HepG2 (cell line): ENCODE results near the gene AKAP6. TPM values are rescaled to one million over a fixed set of nuclear protein-coding genes. Genes with fewer than 3 reads are reported as not detected.

Experiments
- ATAC-seq: fragments of 200-7000 bp; cut with Tn5 transposase; 3 replicates; pipeline ENCODE4 v1.9.1; 2020; ENCODE audit warnings: mild to moderate bottlenecking, moderate library complexity
- BruUV-seq: library from RNA; stranded (reverse); fragments of 400-500 nt; replicated peaks from 2 replicates; lab custom pipeline; 2021; lab: Mats Ljungman, UMichigan
- CTCF ChIA-PET: fragments of 300-600 bp; formaldehyde crosslinking; extraction: SDS; loops from one replicate; lab custom pipeline; 2021; ENCODE audit warnings: low total read pairs, inconsistent platforms, low intra/inter-chr PET ratio; lab: Yijun Ruan, JAX
- POLR2A ChIA-PET: fragments of 350-600 bp; sonication (Branson Sonifier 250); formaldehyde crosslinking; loops from one replicate; lab custom pipeline; 2020; ENCODE audit warnings: antibody characterized with exemption, inconsistent platforms; lab: Yijun Ruan, JAX
- DNase-seq: peaks from one replicate; pipeline ENCODE4 v3.0.0-alpha.2; 2015; ENCODE audit warnings: low spot score
- FAIRE-seq: peaks from 3 replicates; lab custom pipeline; 2011; peaks lifted over from hg19 to GRCh38; lab: Jason Lieb, UNC
- H2AFZ ChIP-seq: one replicate; pipeline ENCODE4 v1.6.1; 2011; ENCODE audit warnings: low read length, inconsistent platforms
- H3K27ac ChIP-seq: fragments of 300-600 bp; 3 replicates; pipeline ENCODE4 v1.8.0; 2011; ENCODE audit warnings: mixed run types, mild to moderate bottlenecking, mixed read lengths, low read length, inconsistent platforms; ENCODE audit not compliant: insufficient read depth; ENCODE audit errors: extremely low read length
- H3K27me3 ChIP-seq, 2 experiments: fragments of 200-600 bp in 1 of 2; 2 replicates in 1 of 2; 3 replicates in 1 of 2; pipeline versions ENCODE4 v1.6.0 to v1.8.0; 2011; ENCODE audit warnings: low read length in 2 of 2, mild to moderate bottlenecking in 2 of 2, moderate library complexity in 2 of 2, inconsistent platforms in 1 of 2; ENCODE audit not compliant: insufficient read depth in 2 of 2, control insufficient read depth in 1 of 2
- H3K36me3 ChIP-seq, 2 experiments: fragments of 200-600 bp in 1 of 2; replicated peaks in 1 of 2; 2 replicates in 1 of 2; 3 replicates in 1 of 2; pipeline versions ENCODE4 v1.5.1 to v1.8.0; 2011; ENCODE audit warnings: low read length in 2 of 2, inconsistent platforms in 1 of 2; ENCODE audit not compliant: insufficient read depth in 2 of 2, control insufficient read depth in 1 of 2
- H3K4me1 ChIP-seq: 2 replicates; pipeline ENCODE4 v1.5.1; 2012; ENCODE audit warnings: low read length, inconsistent platforms; ENCODE audit not compliant: insufficient read depth
- H3K4me2 ChIP-seq: 2 replicates; pipeline ENCODE4 v1.6.0; 2011; ENCODE audit warnings: low read depth, low read length, inconsistent platforms
- H3K4me3 ChIP-seq, 3 experiments: fragments of 200-600 bp in 1 of 3; sonication (generic), shearing (Covaris generic) in 1 of 3; replicated peaks in 1 of 3; 2 replicates each; pipeline ENCODE4 v1.5.1; 2011 to 2016; ENCODE audit warnings: low read length in 3 of 3, inconsistent platforms in 2 of 3, low read depth in 2 of 3, mild to moderate bottlenecking in 2 of 3, control low read depth in 1 of 3, mixed read lengths in 1 of 3; ENCODE audit not compliant: insufficient read depth in 1 of 3
- H3K79me2 ChIP-seq: one replicate; pipeline ENCODE4 v1.6.1; 2011; ENCODE audit warnings: low read length, inconsistent platforms; ENCODE audit not compliant: insufficient read depth
- H3K9ac ChIP-seq: 2 replicates; pipeline ENCODE4 v1.6.0; 2011; ENCODE audit warnings: mild to moderate bottlenecking, low read depth, low read length, inconsistent platforms; ENCODE audit not compliant: insufficient read depth
- H3K9me3 ChIP-seq: 2 replicates; pipeline ENCODE4 v1.5.1; 2012; ENCODE audit warnings: mild to moderate bottlenecking, low read length
- H4K20me1 ChIP-seq: 2 replicates; pipeline ENCODE4 v1.6.0; 2011; ENCODE audit warnings: inconsistent platforms, mild to moderate bottlenecking, low read length, moderate library complexity; ENCODE audit not compliant: insufficient read depth
- KDM2A ChIP-seq: sonication (generic); formaldehyde crosslinking; IDR thresholded peaks from 2 replicates; pipeline ENCODE4 v1.4.0; 2020; ENCODE audit warnings: low read depth, missing genetic modification reagents, borderline replicate concordance
- MAFF ChIP-seq: IDR thresholded peaks from 2 replicates; pipeline ENCODE4 v1.6.1; 2011; ENCODE audit warnings: low read depth, low read length, improper control_type of control experiment
- MAFK ChIP-seq, 2 experiments: IDR thresholded peaks in 1 of 2; conservative IDR thresholded peaks in 1 of 2; 2 replicates each; pipeline ENCODE4 v1.6.1; 2011; ENCODE audit warnings: improper control_type of control experiment in 2 of 2, low read length in 2 of 2
- SCMH1 ChIP-seq: sonication (generic); formaldehyde crosslinking; IDR thresholded peaks from 2 replicates; pipeline ENCODE4 v1.9.0; 2021; ENCODE audit warnings: missing genetic modification reagents, mild to moderate bottlenecking, borderline replicate concordance
- SNAI1 ChIP-seq: sonication (generic); formaldehyde crosslinking; IDR thresholded peaks from 2 replicates; pipeline ENCODE4 v1.5.0; 2020; ENCODE audit warnings: mild to moderate bottlenecking, missing genetic modification reagents, borderline replicate concordance
- TGIF2 ChIP-seq: IDR thresholded peaks from 2 replicates; pipeline ENCODE4 v1.6.1; 2016; ENCODE audit warnings: control low read depth, missing compliant biosample characterization
- ZFP36L1 ChIP-seq: sonication (generic); formaldehyde crosslinking; IDR thresholded peaks from 2 replicates; pipeline ENCODE4 v1.8.0; 2022; ENCODE audit warnings: mild to moderate bottlenecking, missing genetic modification reagents, moderate library complexity
- ZNF136 ChIP-seq: sonication (generic); formaldehyde crosslinking; IDR thresholded peaks from 2 replicates; pipeline ENCODE4 v1.8.1; 2022; ENCODE audit warnings: low read depth, mild to moderate bottlenecking, moderate library complexity, missing genetic modification reagents
- ZNF382 ChIP-seq: sonication (generic); formaldehyde crosslinking; IDR thresholded peaks from 2 replicates; pipeline ENCODE4 v1.5.0; 2020; ENCODE audit warnings: missing genetic modification reagents, mild to moderate bottlenecking, borderline replicate concordance
- ZNF878 ChIP-seq: sonication (generic); formaldehyde crosslinking; IDR thresholded peaks from 2 replicates; pipeline ENCODE4 v1.8.1; 2023; ENCODE audit warnings: mild to moderate bottlenecking, missing genetic modification reagents, moderate library complexity
- WGBS: methylation state at CpG from one replicate; pipeline ENCODE4 v1.1.6; 2017; ENCODE audit warnings: low lambda C conversion rate; 5-methylcytosine and 5-hydroxymethylcytosine counted together
- in situ Hi-C: cut with HindIII; loops from 2 replicates; pipeline ENCODE4 v1.10.0; 2017; ENCODE audit warnings: low pct_unique_long_range_greater_than_20kb; ENCODE audit not compliant: extremely low pct_ligation_motif_present
- intact Hi-C: fragments of 100-400 bp; cut with micrococcal nuclease; formaldehyde crosslinking; loops from one replicate; pipeline ENCODE4 v1.10.0; 2022; ENCODE audit not compliant: unreplicated experiment
- polyA plus RNA-seq, 8 experiments: library from polyadenylated mRNA; depleted of rRNA in 3 of 8; stranded (reverse) in 7 of 8; unstranded in 1 of 8; fragments of >200 nt; fragmentation: Illumina TruSeq in 4 of 8; extraction: Trizol in 4 of 8; gene quantifications; 2 replicates each; pipeline versions ENCODE4 v1.2.1 to v1.2.3, GENCODE V29; 2011 to 2016; ENCODE audit warnings: low read depth in 4 of 8, missing spikeins in 1 of 8, mixed read lengths in 1 of 8; ENCODE audit not compliant: insufficient read depth in 1 of 8
- total RNA-seq, 5 experiments: library from RNA; depleted of rRNA; stranded (reverse); fragments of >200 nt; fragmentation: Illumina TruSeq; extraction: Trizol; gene quantifications; 2 replicates each; pipeline ENCODE4 v1.2.3, GENCODE V29; 2016; ENCODE audit warnings: low read depth in 1 of 5
- TF ChIP-seq, protein P1 (sequence below): sonication (generic); formaldehyde crosslinking; IDR thresholded peaks from 2 replicates; pipeline ENCODE4 v1.4.0; 2020; ENCODE audit warnings: missing genetic modification reagents, borderline replicate concordance
- TF ChIP-seq, protein P2 (sequence below): sonication (generic); formaldehyde crosslinking; IDR thresholded peaks from 2 replicates; pipeline ENCODE4 v1.8.1; 2022; ENCODE audit warnings: mild to moderate bottlenecking, missing genetic modification reagents

AKAP6 gene
- total and polyA plus RNA-seq, 2 of the 13 experiments (the other 11 are each of a cell fraction or from before 2014, with no cell fraction given) = 1.4 TPM

DNA sequence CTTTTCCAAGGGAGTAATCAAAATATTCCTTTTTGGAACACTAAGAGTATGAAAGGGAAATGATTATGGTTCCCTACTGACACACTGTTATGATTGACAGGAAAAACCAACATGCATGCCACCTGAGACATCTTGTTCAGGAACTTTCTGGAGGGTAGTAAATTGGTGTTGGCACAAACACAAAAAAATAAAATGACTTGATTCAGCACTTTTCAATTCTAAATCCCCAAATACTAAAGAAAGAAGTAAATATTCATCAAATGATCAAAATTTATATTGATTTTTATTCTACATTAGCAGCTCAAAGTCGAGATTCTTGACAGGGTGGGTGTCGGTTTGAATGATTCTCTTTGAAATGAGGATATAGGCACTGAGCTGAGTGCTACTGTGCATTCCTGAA, 338.2 kb downstream of the AKAP6 start:
- no TSS peak for BruUV-seq
- POLR2A ChIA-PET = no interaction called here
- Histone ChIP-seq H3K79me2 (no peaks in the 10 kb centered on the region), H3K4me2 (no peak overlapping the region), H3K4me3 (no peak overlapping the region), H4K20me1 (no peaks in the 10 kb centered on the region), H3K4me1 (no peaks in the 10 kb centered on the region)
- in situ Hi-C loops = no loop called here
- FAIRE-seq = no peak
- 29% methylated on average over 2 of the region's 2 CpGs for WGBS
- no peak for TF ChIP-seq ZNF136 (CRISPR knock-in tag)
- peak; percentile 61 to 83; a peak in 3 of 4 replicates for TF ChIP-seq MAFK (conservative IDR thresholded peaks at IDR 0.05 in 1 of 2, IDR thresholded peaks at IDR 0.05 in 1 of 2; ENCODE audit: low read length in 2 of 2)
- TF ChIP-seq SNAI1 (CRISPR knock-in tag) = no peak
- no peak for TF ChIP-seq ZFP36L1 (CRISPR knock-in tag)
- no peak for TF ChIP-seq ZNF382 (CRISPR knock-in tag)
- TF ChIP-seq, protein P1, sequence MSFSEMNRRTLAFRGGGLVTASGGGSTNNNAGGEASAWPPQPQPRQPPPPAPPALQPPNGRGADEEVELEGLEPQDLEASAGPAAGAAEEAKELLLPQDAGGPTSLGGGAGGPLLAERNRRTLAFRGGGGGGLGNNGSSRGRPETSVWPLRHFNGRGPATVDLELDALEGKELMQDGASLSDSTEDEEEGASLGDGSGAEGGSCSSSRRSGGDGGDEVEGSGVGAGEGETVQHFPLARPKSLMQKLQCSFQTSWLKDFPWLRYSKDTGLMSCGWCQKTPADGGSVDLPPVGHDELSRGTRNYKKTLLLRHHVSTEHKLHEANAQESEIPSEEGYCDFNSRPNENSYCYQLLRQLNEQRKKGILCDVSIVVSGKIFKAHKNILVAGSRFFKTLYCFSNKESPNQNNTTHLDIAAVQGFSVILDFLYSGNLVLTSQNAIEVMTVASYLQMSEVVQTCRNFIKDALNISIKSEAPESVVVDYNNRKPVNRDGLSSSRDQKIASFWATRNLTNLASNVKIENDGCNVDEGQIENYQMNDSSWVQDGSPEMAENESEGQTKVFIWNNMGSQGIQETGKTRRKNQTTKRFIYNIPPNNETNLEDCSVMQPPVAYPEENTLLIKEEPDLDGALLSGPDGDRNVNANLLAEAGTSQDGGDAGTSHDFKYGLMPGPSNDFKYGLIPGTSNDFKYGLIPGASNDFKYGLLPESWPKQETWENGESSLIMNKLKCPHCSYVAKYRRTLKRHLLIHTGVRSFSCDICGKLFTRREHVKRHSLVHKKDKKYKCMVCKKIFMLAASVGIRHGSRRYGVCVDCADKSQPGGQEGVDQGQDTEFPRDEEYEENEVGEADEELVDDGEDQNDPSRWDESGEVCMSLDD (CRISPR knock-in tag) = no peak
- peak; percentile 58; the same call in 1 of the 2 replicates for TF ChIP-seq MAFF
- TF ChIP-seq TGIF2 (CRISPR knock-in tag) = no peak
- TF ChIP-seq KDM2A (CRISPR knock-in tag) = no peak
- no peak for TF ChIP-seq ZNF878 (CRISPR knock-in tag)
- TF ChIP-seq, protein P2, sequence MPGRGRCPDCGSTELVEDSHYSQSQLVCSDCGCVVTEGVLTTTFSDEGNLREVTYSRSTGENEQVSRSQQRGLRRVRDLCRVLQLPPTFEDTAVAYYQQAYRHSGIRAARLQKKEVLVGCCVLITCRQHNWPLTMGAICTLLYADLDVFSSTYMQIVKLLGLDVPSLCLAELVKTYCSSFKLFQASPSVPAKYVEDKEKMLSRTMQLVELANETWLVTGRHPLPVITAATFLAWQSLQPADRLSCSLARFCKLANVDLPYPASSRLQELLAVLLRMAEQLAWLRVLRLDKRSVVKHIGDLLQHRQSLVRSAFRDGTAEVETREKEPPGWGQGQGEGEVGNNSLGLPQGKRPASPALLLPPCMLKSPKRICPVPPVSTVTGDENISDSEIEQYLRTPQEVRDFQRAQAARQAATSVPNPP (CRISPR knock-in tag) = no peak
- TF ChIP-seq SCMH1 = no peak
- TF ChIP-seq, all 625 proteins: peak for 2
- Histone ChIP-seq H3K9ac (no peak overlapping the region), H2AFZ (no peak overlapping the region), H3K36me3 (no peaks in the 10 kb centered on the region), H3K9me3 (peaks cover 20% of the 10 kb centered on the region), H3K27ac (no peak overlapping the region), H3K27me3 (no peaks in the 10 kb centered on the region)
- CTCF ChIA-PET = no interaction called here
- DNase-seq (no peak), ATAC-seq (no peak)
- intact Hi-C loops = no loop called here
